Measurements from ENCODE around the gene ZSWIM6. TPM values are rescaled to one million over a fixed set of nuclear protein-coding genes. Genes with fewer than 3 reads are reported as not detected.

The ZSWIM6 gene
- polyA plus RNA-seq, 12 donors, result 6.4 to 16.5 (median 9.9) TPM; not detected in 1

DNA sequence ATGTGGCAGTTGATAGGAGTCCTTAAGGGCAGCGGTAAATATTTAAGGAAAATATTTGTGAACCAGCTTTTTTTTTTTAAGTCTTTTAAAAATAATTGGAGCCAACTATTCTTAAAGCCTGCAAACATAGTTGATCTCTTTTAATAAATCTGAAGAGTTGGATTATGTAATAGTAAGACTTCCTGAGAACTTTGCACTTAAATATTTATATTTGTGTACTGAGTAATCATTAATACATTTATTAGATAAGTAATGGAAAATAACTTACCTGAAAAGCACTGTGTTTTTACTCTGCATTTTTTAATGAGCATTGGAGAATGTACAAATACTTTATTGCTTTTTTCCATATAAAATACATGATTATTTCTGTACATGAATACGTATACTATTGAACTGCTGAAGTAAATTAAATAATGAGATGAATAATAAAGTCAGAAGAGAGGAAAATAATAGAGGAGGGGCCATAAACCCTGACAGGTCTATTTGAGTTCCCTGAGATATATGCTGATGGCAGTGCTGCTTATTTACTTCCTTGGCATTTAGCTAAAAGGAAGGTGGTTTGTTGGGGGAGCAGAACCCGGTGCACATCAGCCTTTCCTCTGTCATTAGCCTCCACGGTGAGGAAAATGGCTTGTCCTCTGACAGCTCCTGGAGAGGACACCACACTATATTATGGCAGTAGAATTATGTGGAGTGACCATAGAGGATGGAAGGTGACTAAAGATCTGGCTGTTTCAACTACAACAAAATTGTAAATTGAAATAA, 148.0 kb downstream of the ZSWIM6 start:
- no peak for DNase-seq

DNA sequence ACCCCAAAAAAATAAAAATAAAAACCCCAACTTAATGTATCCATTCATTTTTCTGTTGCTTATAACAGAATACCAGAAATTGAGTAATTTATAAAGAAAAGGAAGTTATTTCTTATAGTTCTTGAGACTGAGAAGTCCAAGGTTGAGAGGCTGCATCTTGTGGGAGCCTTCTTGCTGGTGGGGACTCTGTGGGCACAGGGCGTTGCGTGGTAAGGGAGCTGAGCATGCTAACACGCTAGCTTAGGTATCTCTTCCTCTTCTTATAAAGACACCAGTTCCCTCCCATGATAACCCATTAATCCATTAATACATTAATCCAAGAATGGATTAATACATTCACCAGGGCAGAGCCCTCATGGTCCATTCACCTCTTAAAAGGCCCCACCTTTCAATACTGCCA, 150.9 kb downstream of the ZSWIM6 start:
- no peak for DNase-seq

DNA sequence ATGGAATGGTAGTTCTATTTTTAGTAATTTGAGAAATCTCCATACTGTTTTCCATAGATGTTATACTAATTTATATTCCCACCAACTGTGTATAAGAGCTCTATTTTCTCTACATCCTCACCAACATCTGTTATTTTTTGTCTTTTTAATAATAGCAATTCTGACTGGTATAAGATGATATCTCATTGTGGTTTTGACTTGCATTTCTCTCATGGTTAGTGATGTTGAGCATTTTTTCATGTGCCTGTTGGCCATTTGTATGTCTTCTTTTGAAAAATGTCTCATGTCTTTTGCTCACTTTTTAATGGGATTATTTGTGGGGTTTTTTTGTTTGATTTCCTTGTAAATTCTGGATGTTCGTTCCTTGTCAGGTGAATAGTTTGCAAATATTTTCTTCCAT, 154.4 kb downstream of the ZSWIM6 start:
- DNase-seq, result no peak

DNA sequence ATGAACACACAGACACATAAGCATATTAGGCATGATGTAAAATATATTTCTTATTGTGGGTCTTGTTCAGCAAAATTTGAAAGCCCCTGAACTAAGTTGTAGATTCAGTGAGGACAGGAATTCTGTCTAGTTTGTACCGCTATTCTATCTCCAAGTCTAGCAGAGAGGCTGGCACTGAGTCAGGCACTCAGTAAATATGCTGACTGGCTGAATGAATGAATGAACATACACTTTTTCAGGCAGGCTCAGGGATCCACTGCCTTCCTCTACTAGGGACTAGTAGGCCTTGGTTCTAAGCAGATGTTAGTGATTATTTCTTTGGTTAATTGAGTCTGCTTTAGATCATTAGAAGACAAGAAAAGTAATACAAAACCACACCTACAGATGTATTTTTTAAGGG, 157.5 kb downstream of the ZSWIM6 start:
- no peak for DNase-seq

DNA sequence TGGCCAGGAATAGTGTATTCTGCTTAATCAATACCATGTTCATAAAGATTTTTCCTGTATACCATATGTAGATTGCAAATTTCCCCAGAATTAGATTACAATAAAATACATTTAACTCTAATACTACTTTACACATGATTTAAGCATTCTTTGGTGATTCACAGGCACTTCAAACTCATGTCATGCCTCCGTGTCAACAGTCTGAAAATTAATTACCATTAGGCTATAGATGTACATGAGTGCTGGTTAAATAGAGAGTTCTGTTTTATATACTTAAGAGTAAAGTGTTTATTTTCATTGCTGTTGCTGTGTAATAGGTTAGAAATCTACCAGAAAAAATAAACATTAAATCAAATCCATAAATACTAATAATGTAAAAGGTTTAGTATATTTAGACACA, 159.8 kb downstream of the ZSWIM6 start:
- no peak for DNase-seq

DNA sequence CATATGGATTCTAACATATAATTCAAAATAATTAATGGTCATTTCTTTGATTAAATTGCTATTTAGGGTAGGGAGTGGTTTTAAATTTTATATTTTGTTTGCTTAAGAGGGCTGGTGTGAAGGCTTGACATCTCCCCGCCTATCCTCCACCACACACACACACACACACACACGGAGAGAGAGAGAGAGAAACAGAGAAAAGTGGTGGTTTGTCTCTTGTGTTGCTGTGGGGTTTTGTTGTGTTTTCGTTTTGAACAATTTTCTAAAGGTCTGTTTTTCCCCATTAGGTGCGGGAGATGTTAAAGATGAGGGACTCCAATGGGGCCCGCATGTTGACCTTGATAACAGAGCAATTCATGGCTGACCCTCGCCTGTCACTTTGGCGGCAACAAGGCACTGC, 161.9 kb downstream of the ZSWIM6 start:
- DNase-seq, result no peak

DNA sequence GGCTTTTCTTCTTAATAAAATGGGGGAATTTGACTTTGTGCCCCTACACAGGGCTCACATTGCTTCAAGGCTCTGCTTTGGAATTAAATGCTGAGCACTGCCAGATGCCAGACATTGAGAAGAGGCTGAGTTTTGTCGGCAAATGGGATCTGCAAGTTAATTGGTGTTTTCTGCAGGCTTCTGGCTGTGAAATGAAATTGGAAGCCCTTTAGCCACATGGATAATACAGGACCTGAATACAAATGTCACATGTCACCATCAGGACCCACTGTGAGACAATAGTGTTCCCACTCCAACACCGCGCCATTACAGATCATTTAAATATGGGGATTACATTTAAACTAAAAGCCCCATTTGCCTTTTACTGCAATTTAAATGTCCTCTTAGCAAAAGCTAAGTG, 164.4 kb downstream of the ZSWIM6 start:
- DNase-seq, result no peak

DNA sequence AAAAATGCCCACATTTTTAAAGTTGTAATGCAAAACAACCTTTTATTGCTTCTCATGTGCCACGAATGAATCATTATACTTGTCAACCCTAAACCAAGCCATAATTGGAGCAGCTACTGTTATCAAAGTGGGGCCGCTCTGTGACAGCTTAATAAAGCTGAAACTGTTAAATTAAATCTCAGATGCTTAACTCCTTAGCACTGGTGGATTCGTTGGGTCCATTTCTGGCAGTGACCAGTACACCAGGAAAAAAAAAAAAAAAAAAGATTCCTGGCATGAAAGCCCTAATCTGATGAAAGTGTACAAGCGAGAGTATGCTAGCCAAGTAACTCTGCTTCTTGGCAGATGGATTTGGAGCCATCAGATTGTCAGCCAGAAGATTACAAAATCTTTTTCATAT, 164.8 kb downstream of the ZSWIM6 start:
- DNase-seq, result peak; percentile 16

DNA sequence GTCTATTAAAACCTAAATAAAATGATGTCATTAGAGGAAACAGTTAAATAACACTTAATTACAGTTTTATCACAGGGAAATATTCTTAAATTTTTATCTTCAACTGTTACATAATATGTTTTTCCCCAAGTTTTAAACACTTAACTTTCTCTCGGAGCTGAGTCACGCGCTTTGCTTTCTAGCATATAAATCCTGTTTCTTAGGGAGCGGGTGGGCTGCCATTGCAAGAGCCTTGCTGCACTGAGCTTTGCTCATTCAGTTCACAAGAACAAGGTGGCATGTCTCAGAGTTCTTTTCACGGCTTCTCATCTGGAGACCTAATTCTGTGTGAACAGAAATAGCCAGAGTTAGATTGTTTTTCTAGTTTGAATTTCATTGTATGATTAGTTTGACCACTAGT, 166.1 kb downstream of the ZSWIM6 start:
- no peak for DNase-seq

DNA sequence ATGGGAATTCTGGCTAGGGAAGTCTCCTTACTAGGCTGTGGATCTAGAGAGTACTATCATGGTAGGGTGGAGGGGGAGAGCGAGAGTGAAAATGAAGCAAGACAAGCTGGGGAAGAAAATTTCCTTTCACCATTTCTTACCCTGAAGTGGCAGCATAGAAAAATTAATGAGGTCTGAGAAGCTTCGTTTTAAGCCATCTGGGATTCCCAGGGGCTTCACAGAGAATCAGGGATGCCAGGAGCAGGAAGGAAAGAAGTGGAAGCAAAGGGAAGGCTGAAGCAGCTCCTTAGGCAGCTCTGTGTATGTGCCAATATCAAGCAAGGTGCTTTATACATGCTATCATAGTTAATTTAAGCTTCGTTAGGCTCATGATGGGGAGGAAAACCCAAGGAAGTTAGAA, 169.9 kb downstream of the ZSWIM6 start:
- no peak for DNase-seq

DNA sequence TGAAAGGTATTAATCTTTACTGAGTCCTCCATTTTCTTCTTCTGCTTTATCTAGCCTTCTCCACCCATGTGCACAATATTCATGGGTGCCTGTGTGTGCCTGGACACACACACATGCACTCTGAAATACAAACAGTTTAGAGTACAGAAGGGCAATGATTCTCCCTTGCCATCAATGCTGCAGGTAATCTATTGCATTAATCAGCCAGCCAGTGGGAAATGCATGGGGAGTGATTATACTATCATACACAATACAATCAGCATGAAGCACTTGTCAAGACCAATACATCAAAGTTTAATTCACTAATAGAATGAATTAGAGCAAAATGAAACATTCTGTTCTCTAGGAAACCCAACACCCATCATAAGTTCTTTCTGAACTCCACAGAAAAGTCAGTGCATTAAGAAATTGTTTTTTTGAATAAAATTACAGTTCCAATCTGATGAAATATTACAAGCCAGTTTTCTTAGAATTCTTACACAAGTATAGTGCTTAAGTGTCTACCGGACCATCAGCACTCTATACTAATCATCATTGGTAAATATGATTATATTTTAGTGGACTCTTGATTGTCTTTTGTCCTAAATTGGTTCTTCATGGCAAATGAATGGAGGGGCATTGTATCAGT, 172.2 kb downstream of the ZSWIM6 start:
- DNase-seq, result no peak

DNA sequence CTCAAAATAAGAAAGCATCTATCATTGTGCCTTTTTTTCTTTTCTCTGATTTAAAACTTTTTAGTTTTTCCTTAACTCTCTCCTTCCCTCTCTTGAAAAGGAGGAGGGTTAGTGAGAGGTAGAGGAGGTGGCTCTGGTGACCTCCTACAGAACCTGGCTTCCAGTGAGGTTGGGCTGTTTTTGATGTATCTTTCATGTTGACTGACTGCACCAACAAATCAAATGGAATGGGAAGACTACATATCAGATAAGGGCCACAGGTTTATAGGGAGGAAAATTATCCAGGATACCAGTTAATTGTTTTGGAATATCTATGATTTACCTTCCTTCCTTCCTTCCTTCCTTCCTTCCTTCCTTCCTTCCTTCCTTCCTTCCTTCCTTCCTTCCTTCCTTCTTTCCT, 173.2 kb downstream of the ZSWIM6 start:
- DNase-seq, result no peak

DNA sequence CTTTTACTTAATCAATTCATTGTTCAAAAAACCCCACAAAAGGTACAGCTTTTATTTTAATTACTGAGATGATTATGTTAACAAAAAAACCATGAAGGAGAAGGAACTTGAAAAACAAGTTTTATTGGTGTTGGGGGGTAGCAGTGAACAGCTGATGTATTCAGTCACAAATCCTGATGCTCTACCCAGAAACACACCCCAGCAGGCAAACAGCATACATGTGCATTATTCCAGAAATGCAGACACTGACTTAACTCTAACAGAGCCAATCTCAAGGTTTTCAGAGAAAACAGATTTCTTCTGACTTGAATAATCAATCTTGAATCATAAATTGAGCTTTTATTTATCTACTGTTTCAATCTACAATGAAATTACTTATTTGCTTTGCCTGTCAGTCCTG, 175.2 kb downstream of the ZSWIM6 start:
- no peak for DNase-seq

DNA sequence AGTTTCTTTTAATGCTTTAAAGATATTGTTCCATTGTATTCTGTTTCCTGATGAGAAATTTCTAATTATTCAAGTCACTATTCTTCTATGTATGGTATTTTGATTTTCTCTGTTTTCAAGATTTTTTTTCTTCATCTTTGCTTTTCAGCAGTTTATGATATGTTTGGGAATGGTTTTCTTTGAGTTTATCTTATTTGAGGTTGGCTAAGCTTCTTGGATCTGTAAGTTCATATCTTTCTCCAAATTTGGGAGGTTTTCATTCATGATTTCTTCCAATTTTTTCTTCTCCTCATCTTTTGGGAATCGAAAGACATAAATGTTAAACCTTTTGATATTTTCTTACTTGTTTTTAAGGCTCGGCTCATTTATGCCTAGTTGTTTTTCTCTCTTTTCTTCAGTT, 184.9 kb downstream of the ZSWIM6 start:
- no peak for DNase-seq

DNA sequence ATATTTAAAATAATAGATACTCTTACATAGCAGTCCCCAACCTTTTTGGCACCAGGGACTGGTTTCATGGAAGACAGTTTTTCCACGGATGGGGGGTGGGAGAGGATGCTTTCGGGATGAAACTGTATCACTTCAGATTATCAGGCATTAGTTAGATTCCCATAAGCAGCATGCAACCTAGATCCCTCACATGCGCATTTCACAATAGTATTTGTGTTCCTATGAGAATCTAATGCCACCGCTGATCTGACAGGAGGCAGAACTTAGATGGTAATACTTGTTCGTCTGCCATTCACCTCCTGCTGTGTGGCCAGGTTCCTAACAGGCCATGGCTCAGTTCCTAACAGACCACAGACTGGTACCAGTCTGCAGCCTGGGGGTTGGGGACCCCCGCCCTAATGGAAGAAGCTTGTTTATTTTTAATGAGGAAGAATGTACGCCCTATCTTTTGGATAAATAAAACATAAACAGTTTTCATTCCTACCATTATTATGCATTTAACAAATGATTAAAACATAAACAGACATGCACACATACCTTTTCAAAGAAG, 187.7 kb downstream of the ZSWIM6 start:
- DNase-seq, result no peak

DNA sequence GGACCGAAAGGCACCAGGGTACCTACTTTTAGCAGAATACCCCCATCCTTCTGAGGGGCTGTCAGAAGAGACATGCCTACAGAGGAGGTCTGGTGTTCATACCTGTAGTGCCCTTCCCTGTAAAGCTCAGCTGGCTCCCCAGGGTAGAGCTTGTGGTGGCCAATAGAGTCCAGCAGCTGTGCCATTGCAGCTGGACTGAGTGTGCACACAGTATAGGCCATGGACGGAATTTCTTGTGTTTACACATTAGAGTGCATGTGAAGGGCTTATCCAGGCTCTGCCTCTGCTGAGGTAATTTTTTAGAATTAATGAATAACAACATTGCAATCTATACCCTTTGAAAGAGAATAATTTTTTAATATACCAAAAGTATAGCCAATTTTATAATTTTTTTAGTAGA, 191.0 kb downstream of the ZSWIM6 start:
- no peak for DNase-seq

DNA sequence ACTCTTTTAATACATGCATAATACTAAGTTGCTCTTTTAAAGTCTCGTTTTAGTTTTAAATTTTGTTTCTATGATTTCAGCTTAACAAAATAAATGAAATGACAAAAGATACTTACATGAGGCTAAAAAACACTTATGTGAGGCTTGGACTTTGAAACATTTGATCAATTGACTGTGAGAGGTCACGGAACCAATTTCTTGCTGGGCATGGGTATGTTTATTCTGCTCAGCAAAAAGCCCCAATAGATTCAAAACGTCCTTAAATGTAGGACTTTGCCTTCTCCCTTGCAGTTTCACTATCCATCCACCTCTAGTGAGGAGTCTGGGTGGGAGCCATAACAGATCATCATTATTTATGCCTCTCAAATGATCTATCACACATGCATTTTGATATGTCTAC, 191.9 kb downstream of the ZSWIM6 start:
- no peak for DNase-seq

DNA sequence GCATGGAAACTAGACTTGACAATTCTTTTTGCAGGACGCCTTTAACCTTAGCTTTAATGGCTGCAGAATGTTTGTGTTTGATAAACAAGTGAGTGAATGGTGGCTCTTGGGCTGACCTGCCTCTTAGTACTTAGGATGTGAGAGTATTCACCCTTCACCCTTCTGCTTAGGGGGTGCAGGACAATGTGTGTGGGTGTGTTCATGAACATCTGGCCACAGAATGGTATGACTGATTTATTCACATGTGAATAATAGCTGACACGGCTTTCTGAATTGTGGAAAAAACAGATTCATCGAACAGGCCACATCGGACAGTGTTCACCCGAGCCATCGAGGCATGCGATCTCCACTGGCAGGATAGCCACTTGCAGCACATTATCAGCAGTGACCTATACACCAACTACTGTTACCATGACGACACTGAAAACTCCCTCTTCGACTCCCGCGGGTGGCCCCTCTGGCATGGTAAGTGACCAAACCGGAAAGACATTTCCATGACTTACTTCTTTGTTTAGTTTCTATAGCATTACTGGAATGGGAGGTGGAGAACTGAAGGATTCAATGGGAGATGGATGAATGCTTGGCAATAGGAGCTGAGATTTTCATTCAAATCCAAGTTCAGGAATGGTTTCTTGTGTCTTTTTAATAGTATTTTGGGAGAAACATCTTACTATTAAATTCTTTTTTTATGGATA, 193.6 kb downstream of the ZSWIM6 start:
- no peak for DNase-seq

DNA sequence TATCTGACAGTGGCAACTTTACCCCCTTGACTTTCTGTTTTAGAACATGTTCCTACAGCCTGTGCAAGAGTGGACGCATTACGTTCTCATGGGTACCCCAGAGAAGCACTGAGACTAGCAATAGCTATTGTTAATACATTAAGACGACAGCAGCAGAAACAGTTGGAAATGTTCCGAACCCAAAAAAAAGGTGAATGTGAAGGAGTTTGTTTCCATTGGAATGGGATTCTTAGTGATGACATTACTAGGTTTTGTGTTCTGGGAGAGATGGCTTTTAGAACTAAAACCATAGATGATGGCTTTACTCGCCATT, 194.1 kb downstream of the ZSWIM6 start:
- DNase-seq, result no peak

DNA sequence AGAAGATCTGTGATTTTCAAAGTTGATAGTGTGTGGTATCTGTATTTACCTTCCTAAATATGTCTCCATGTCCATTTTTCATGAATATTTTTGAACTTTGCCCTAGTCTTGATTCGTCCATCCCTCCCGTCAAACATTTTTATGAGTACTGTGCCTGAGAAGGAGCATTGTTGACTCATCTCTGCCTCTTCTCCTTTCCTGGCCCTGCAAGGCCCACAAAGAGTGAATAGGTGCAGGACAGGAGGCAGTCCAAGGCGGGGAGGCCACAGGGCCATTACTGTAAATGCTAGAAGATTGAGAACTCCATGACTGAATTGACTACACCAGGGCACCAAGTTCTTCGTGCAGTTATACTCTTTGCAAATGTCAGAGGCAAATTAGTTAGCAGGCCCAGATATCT, 200.9 kb downstream of the ZSWIM6 start:
- no peak for DNase-seq

DNA sequence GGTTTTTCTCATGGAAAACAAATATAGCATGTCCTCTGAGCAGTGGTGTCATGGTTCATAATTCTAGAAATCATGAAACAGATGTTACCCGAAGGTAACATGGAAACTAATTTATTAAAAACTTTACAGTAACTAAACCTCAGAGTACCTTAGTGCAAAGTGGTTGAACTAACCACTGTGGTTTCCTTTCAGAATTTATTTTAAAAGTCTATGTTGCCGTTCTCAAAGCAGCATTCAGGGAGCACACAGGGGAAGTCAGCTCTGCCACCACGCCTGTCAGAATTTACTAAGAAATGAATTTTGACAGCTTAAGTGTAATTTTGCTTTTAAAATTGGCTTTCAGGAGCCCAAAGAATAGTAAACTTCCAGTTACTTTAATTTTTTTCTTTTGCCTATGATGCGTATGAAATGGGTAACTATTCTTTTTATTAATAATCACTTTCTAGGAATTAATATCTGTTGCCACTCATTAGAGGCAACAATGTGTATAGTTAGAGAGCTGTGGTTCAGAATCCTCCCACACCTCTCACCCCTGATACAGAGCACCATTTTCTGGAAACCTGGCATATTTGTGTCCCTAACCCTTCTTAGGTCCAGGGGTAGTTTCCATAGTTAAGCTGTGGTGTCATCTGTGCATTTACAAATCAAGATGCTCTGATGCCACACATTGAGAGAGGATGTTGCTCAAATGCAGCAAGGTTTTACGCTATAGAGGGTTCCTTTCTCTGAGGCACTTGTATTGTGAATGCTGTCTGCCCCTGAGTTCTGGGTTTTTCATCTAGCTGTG, 202.6 kb downstream of the ZSWIM6 start:
- DNase-seq, result no peak

DNA sequence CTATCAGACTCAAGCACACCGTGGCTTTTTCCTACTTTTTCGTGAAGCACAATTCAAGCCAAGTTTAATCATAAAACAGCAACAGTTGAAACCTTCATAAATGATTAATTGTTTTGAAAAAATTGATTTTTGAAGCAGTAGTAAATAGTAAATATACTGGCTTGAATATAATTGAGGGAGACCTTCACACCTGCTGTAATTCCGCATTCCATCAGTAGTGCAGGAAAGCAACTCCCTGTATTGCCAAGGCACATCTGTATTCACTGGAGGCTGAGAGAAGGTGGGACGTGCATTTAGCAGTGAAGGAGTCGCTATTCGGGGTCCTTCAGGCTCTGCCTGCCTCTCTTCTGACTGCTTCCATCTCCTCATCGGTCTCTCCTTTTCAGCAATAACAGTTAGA, 203.8 kb downstream of the ZSWIM6 start:
- DNase-seq, result no peak

Measured in muscle of arm (tissue), 12 donors.